HCT116 (cell line): ENCODE results near the gene SGCB. TPM values are rescaled to one million over a fixed set of nuclear protein-coding genes. Genes with fewer than 3 reads are reported as not detected.

Experiments used
- ATAC-seq: fragments of 200-7000 bp; cut with Tn5 transposase; 2 replicates; pipeline ENCODE4 v1.9.1; 2020; ENCODE audit warnings: mild to moderate bottlenecking, moderate library complexity
- BruUV-seq: library from RNA; stranded (reverse); fragments of 400-500 nt; replicated peaks from 2 replicates; lab custom pipeline; 2021; lab: Mats Ljungman, UMichigan
- CTCF ChIA-PET: fragments of 300-600 bp; sonication (Branson Sonifier 250); formaldehyde crosslinking; loops from one replicate; lab custom pipeline; 2021; ENCODE audit warnings: antibody characterized with exemption; lab: Charles Lee
- POLR2A ChIA-PET: fragments of 300-600, 350-600 bp; sonication (Branson Sonifier 250); formaldehyde crosslinking; loops from one replicate; lab custom pipeline; 2021; ENCODE audit warnings: antibody characterized with exemption; lab: Charles Lee
- RAD21 ChIA-PET, 2 experiments: fragments of 300-600 bp; sonication (Branson Sonifier 250); formaldehyde crosslinking; loops; one replicate each; lab custom pipeline; 2023; ENCODE audit warnings: low total read pairs in 2 of 2; ENCODE audit not compliant: uncharacterized antibody in 2 of 2, unreplicated experiment in 2 of 2, low non-redundant PET in 1 of 2; lab: Charles Lee
- DNase-seq: peaks from one replicate; pipeline ENCODE4 v3.0.0-alpha.2; 2010; ENCODE audit warnings: low read depth, low spot score
- H2AFZ ChIP-seq: fragments of 200-600 bp; shearing (Covaris generic), sonication (generic); 2 replicates; pipeline ENCODE4 v1.6.1; 2017; ENCODE audit warnings: low read depth, mixed run types, mixed read lengths, antibody characterized with exemption, low read length; ENCODE audit not compliant: poor library complexity, severe bottlenecking
- H3K27ac ChIP-seq: 2 replicates; pipeline ENCODE4 v1.5.1; 2012; ENCODE audit warnings: low read depth, low read length
- H3K27me3 ChIP-seq: fragments of 200-600 bp; sonication (generic); 2 replicates; pipeline ENCODE4 v1.6.1; 2016; ENCODE audit warnings: mixed run types, low read length, mixed read lengths; ENCODE audit not compliant: insufficient read depth
- H3K36me3 ChIP-seq, 2 experiments: fragments of 200-500 bp in 1 of 2; fragments of 200-600 bp in 1 of 2; sonication (Bioruptor generic) in 1 of 2; sonication (generic) in 1 of 2; 2 replicates each; pipeline versions ENCODE4 v1.5.1 to v1.6.1; 2014 to 2016; ENCODE audit warnings: low read length in 2 of 2, inconsistent platforms in 1 of 2, mixed read lengths in 1 of 2, mixed run types in 1 of 2; ENCODE audit not compliant: insufficient read depth in 2 of 2, control insufficient read depth in 1 of 2
- H3K4me1 ChIP-seq, 2 experiments: fragments of 200-600 bp in 1 of 2; sonication (generic) in 1 of 2; 2 replicates each; pipeline versions ENCODE4 v1.5.1 to v1.6.1; 2012 to 2017; ENCODE audit warnings: low read length in 2 of 2, inconsistent platforms in 1 of 2, mild to moderate bottlenecking in 1 of 2, mixed read lengths in 1 of 2, mixed run types in 1 of 2, moderate library complexity in 1 of 2; ENCODE audit not compliant: insufficient read depth in 2 of 2, control insufficient read depth in 1 of 2
- H3K4me2 ChIP-seq: fragments of 200-600 bp; sonication (generic); 2 replicates; pipeline ENCODE4 v1.6.1; 2017; ENCODE audit warnings: mixed run types, low read length, mixed read lengths
- H3K4me3 ChIP-seq, 2 experiments: fragments of 200-600 bp in 1 of 2; sonication (generic) in 1 of 2; replicated peaks in 1 of 2; 2 replicates each; pipeline ENCODE4 v1.5.1; 2011 to 2016; ENCODE audit warnings: low read length in 2 of 2, control low read depth in 1 of 2, low read depth in 1 of 2, mild to moderate bottlenecking in 1 of 2, mixed read lengths in 1 of 2, mixed run types in 1 of 2
- H3K79me2 ChIP-seq: fragments of 200-600 bp; sonication (generic); 2 replicates; pipeline ENCODE4 v1.6.1; 2017; ENCODE audit warnings: mild to moderate bottlenecking, mixed run types, low read length, moderate library complexity, mixed read lengths; ENCODE audit not compliant: insufficient read depth
- H3K9ac ChIP-seq: fragments of 200-600 bp; sonication (generic); 2 replicates; pipeline ENCODE4 v1.6.1; 2016; ENCODE audit warnings: low read length, mixed read lengths
- H3K9me2 ChIP-seq: fragments of 200-600 bp; sonication (generic), shearing (Covaris generic); 2 replicates; pipeline ENCODE4 v1.6.1; 2017; ENCODE audit warnings: mixed run types, mild to moderate bottlenecking, moderate library complexity; ENCODE audit not compliant: insufficient read depth
- H3K9me3 ChIP-seq, 2 experiments: fragments of 200-500 bp in 1 of 2; fragments of 200-600 bp in 1 of 2; sonication (Bioruptor generic) in 1 of 2; sonication (generic) in 1 of 2; 2 replicates each; pipeline ENCODE4 v1.6.1; 2014 to 2017; ENCODE audit warnings: low read length in 2 of 2, mixed read lengths in 2 of 2, inconsistent platforms in 1 of 2, low read depth in 1 of 2, mild to moderate bottlenecking in 1 of 2, mixed run types in 1 of 2, moderate library complexity in 1 of 2; ENCODE audit not compliant: control insufficient read depth in 1 of 2, insufficient read depth in 1 of 2
- H4K20me1 ChIP-seq: fragments of 200-600 bp; sonication (generic), shearing (Covaris generic); 2 replicates; pipeline ENCODE4 v1.6.1; 2017; ENCODE audit warnings: mixed run types, mild to moderate bottlenecking, moderate library complexity; ENCODE audit not compliant: insufficient read depth
- CBX3 ChIP-seq: IDR thresholded peaks from 2 replicates; pipeline ENCODE4 v1.6.1; 2012; ENCODE audit warnings: low read depth
- CEBPB ChIP-seq: IDR thresholded peaks from 2 replicates; pipeline ENCODE4 v1.6.1; 2012; ENCODE audit warnings: low read depth
- ELF1 ChIP-seq: IDR thresholded peaks from 2 replicates; pipeline ENCODE4 v1.6.1; 2012; ENCODE audit warnings: low read depth, borderline replicate concordance
- EZH2 ChIP-seq: fragments of 200-600 bp; sonication (generic); IDR thresholded peaks from 2 replicates; pipeline ENCODE4 v1.6.1; 2017; ENCODE audit warnings: antibody characterized with exemption, mixed run types
- EZH2phosphoT487 ChIP-seq: fragments of 200-600 bp; IDR thresholded peaks from 2 replicates; pipeline ENCODE4 v1.6.1; 2018; ENCODE audit warnings: antibody characterized with exemption, borderline replicate concordance
- FOSL1 ChIP-seq: IDR thresholded peaks from 2 replicates; pipeline ENCODE4 v1.6.1; 2012; ENCODE audit warnings: low read depth
- JUND ChIP-seq: IDR thresholded peaks from 2 replicates; pipeline ENCODE4 v1.6.1; 2012
- MAX ChIP-seq: IDR thresholded peaks from 2 replicates; pipeline ENCODE4 v1.6.1; 2012
- POLR2A ChIP-seq: IDR thresholded peaks from 2 replicates; pipeline ENCODE4 v1.7.0; 2011; ENCODE audit warnings: borderline replicate concordance; ENCODE audit not compliant: insufficient read depth, insufficient read length; ENCODE audit errors: extremely low read depth
- POLR2AphosphoS5 ChIP-seq: IDR thresholded peaks from 2 replicates; pipeline ENCODE4 v1.6.1; 2011; ENCODE audit warnings: mild to moderate bottlenecking, low read depth, low read length, moderate library complexity
- RAD21 ChIP-seq: IDR thresholded peaks from 2 replicates; pipeline ENCODE4 v1.6.1; 2012; ENCODE audit warnings: low read depth, mild to moderate bottlenecking
- REST ChIP-seq: IDR thresholded peaks from 2 replicates; pipeline ENCODE4 v1.6.1; 2012; ENCODE audit warnings: low read depth
- TCF7L2 ChIP-seq: IDR thresholded peaks from 2 replicates; pipeline ENCODE4 v1.7.0; 2011; ENCODE audit warnings: borderline replicate concordance, inconsistent platforms; ENCODE audit not compliant: insufficient read depth, insufficient read length; ENCODE audit errors: extremely low read depth
- ZNF274 ChIP-seq: fragments of 200-500 bp; sonication (Bioruptor generic); IDR thresholded peaks from 2 replicates; pipeline ENCODE4 v1.6.1; 2014; ENCODE audit warnings: mild to moderate bottlenecking, low read depth, low read length, inconsistent platforms
- intact Hi-C: fragments of 100-400 bp; cut with micrococcal nuclease; formaldehyde crosslinking; loops from 2 replicates; pipeline ENCODE4 v1.10.0; 2022
- total RNA-seq: library from RNA; stranded (reverse); gene quantifications from one replicate; pipeline ENCODE4 v1.2.1, GENCODE V29; 2021; ENCODE audit not compliant: unreplicated experiment
- TF ChIP-seq, protein P1 (sequence below), 3 experiments: fragments of 200-600 bp in 1 of 3; sonication (generic) in 1 of 3; IDR thresholded peaks in 2 of 3; conservative IDR thresholded peaks in 1 of 3; 2 replicates each; pipeline ENCODE4 v1.5.1; 2012 to 2017; ENCODE audit warnings: low read depth in 2 of 3, low read length in 2 of 3, antibody characterized with exemption in 1 of 3, borderline replicate concordance in 1 of 3, control low read depth in 1 of 3, mild to moderate bottlenecking in 1 of 3, mixed read lengths in 1 of 3, mixed run types in 1 of 3, moderate library complexity in 1 of 3; ENCODE audit not compliant: insufficient read depth in 1 of 3

The SGCB gene
- total RNA-seq, 1 experiment from 2014 or later = 18.3 TPM

DNA sequence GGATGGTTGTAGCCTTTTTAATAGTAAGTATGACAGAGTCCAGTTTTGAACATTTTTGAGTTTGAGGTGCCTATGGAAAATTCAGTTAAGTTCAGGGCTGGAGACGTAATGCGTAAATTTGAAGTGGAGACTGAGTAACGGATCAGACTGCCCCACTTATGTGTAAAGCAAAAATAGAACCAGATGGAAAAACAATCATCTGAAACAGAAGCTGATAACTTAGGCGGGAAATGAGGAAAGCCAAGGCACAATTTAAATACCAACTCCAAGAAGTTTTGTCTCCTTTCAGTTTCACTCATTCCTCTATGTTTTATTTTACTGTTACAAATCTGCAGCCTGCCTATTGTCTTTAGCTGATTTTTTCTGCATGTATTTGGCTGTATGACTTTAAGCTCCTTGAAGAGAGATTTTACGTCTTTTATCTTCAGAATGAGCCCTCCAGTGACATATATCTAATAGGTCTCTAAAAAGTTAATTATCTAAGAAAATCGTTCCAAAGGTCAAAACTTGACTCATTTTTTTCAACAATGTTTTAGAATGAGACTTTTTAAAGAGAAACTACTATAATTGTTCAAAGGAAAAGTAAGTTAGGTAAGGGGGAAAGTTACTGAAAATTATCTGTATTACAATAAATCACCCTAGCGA lies 1.1 kb downstream of the SGCB start (continued):
- no peak for TF ChIP-seq POLR2A
- no peak for TF ChIP-seq REST
- TF ChIP-seq JUND = no peak
- TF ChIP-seq FOSL1 = no peak
- no peak for TF ChIP-seq EZH2phosphoT487
- no peak for TF ChIP-seq RAD21
- no peak for TF ChIP-seq EZH2
- no peak for TF ChIP-seq MAX
- no peak for TF ChIP-seq TCF7L2
- TF ChIP-seq ELF1 = no peak

DNA sequence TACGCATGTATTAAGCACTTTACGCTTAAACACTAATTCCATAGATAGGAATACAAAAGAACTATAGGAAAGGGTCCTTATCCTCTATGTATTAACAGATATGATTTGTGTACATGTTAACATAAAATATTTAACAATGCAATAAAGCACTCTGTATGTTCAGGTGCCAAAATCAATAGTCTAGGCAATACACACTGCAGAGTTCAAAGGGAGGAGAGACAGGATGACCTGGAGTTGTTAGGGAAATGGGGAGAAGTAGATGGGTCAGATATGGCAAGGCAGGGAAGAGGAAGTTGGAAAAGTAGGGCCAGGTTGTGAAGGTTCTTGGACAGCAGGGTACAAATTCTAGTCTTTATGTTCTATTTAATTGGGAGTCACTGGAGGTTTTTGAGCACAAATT lies 2.9 kb downstream of the SGCB start:
- H3K9me2 ChIP-seq = no peaks in the 10 kb centered on the region
- TF ChIP-seq, protein P1, sequence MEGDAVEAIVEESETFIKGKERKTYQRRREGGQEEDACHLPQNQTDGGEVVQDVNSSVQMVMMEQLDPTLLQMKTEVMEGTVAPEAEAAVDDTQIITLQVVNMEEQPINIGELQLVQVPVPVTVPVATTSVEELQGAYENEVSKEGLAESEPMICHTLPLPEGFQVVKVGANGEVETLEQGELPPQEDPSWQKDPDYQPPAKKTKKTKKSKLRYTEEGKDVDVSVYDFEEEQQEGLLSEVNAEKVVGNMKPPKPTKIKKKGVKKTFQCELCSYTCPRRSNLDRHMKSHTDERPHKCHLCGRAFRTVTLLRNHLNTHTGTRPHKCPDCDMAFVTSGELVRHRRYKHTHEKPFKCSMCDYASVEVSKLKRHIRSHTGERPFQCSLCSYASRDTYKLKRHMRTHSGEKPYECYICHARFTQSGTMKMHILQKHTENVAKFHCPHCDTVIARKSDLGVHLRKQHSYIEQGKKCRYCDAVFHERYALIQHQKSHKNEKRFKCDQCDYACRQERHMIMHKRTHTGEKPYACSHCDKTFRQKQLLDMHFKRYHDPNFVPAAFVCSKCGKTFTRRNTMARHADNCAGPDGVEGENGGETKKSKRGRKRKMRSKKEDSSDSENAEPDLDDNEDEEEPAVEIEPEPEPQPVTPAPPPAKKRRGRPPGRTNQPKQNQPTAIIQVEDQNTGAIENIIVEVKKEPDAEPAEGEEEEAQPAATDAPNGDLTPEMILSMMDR (IDR thresholded peaks at IDR 0.05 in 2 of 3, conservative IDR thresholded peaks at IDR 0.05 in 1 of 3; ENCODE audit: borderline replicate concordance in 1 of 3, insufficient read depth in 1 of 3, low read depth in 2 of 3, low read length in 2 of 3) = no peak
- TF ChIP-seq CEBPB (no peak), POLR2AphosphoS5 (no peak), CBX3 (no peak), ZNF274 (no peak), POLR2A (no peak), TCF7L2 (no peak), EZH2phosphoT487 (no peak)
- RAD21 ChIA-PET = no interaction called here
- peaks cover 2% of the 10 kb centered on the region; the same call in 1 of the 2 replicates for H3K27me3 ChIP-seq
- intact Hi-C loops = no loop called here
- no peak overlapping the region for H3K4me3 ChIP-seq
- POLR2A ChIA-PET = no interaction called here
- peaks cover 0 to 6% of the 10 kb centered on the region in 2 experiments; a peak in 1 of 4 replicates for H3K36me3 ChIP-seq
- no peak overlapping the region for H3K4me2 ChIP-seq
- CTCF ChIA-PET = no interaction called here
- no TSS peak for BruUV-seq
- H3K79me2 ChIP-seq = no peaks in the 10 kb centered on the region; the same call in 1 of the 2 replicates
- H3K4me1 ChIP-seq = peaks cover 6 to 12% of the 10 kb centered on the region in 2 experiments; a peak in 2 of 4 replicates
- DNase-seq (no peak), ATAC-seq (no peak)
- H3K9me3 ChIP-seq = no peaks in the 10 kb centered on the region
- H2AFZ ChIP-seq = no peak overlapping the region
- H3K27ac ChIP-seq = no peak overlapping the region
- H4K20me1 ChIP-seq = no peaks in the 10 kb centered on the region
- no peak overlapping the region for H3K9ac ChIP-seq
